Measurements from ENCODE around the gene WT1.

DNA sequence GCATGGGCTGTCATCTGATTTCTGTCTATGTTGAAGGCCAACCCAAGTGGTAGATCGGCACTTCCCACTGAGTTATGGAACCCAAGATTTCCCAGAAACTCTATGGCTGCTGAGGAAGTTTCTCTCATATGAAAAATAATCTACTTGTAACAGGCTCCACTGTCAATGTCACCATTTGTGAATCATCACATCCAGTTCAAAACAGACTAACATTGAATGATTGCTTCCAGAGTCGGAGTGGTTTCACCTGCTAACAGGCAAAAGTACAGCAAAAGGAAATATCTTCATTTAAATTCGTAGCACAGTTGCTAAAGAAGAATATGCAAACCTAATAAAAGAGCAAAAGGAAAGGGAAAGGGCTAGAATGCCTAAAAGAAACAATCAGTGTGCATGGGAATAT lies 12.8 kb downstream of the WT1 start:
- TF ChIP-seq EZH2 (IDR thresholded peaks at IDR 0.05; ENCODE audit: insufficient read depth, poor library complexity, severe bottlenecking) (no peak), EZH2phosphoT487 (IDR thresholded peaks at IDR 0.05; ENCODE audit: insufficient read depth, low read depth) (no peak)
